Measurements from ENCODE around the gene KEAP1.

Gene KEAP1

GRCh38 chr19:10521461-10522171, 18.5 kb upstream of the KEAP1 start:
- no peak for DNase-seq

GRCh38 chr19:10520652-10521318, 17.6 kb upstream of the KEAP1 start:
- DNase-seq: no peak

- DNase-seq: no peak
Measured at GRCh38 chr19:10519421-10519820, 16.3 kb upstream of the KEAP1 start.

GRCh38 chr19:10518444-10519361, 15.5 kb upstream of the KEAP1 start:
- peak in 1 of 2 donors; percentile 24 for DNase-seq

- peak in 1 of 2 donors; percentile 11 for DNase-seq
Measured at GRCh38 chr19:10517760-10518443, 14.7 kb upstream of the KEAP1 start.

GRCh38 chr19:10517361-10517759, 14.2 kb upstream of the KEAP1 start, which contains the start of gene S1PR5:
Gene S1PR5 (minus strand): TSS chr19:10517447. CDS start chr19:10515011, 2,436 bp downstream.
- DNase-seq: no peak

- DNase-seq: no peak
Measured at GRCh38 chr19:10516671-10517286, 13.6 kb upstream of the KEAP1 start.

- DNase-seq: no peak
Measured at GRCh38 chr19:10516064-10516385, 12.9 kb upstream of the KEAP1 start.

- DNase-seq: no peak
Measured at GRCh38 chr19:10514211-10515145, 11.3 kb upstream of the KEAP1 start.

- no peak for DNase-seq
Measured at GRCh38 chr19:10513223-10513622, 10.1 kb upstream of the KEAP1 start.

- peak; percentile 10 to 16 for DNase-seq
Measured at GRCh38 chr19:10510301-10510802, 7.2 kb upstream of the KEAP1 start.

- no peak for DNase-seq
Measured at GRCh38 chr19:10508707-10509106, 5.6 kb upstream of the KEAP1 start.

- no peak for DNase-seq
Measured at GRCh38 chr19:10508036-10508435, 4.9 kb upstream of the KEAP1 start.

GRCh38 chr19:10505583-10506229, 2.5 kb upstream of the KEAP1 start:
- DNase-seq: peak; percentile 82

- peak; percentile 89 to 95 for DNase-seq
Measured at GRCh38 chr19:10502524-10503001, 593 bp downstream of the KEAP1 start.

GRCh38 chr19:10501971-10502523, 1.1 kb downstream of the KEAP1 start:
- DNase-seq: peak; percentile 60 to 71

- no peak for DNase-seq
Measured at GRCh38 chr19:10500247-10500592, 2.9 kb downstream of the KEAP1 start.

GRCh38 chr19:10499550-10500246, 3.5 kb downstream of the KEAP1 start:
- DNase-seq: no peak

GRCh38 chr19:10497371-10497770, 5.8 kb downstream of the KEAP1 start:
- no peak for DNase-seq
